AG10803 (cell line): ENCODE data around the gene VSIG10L2.
A peak's percentile ranks its signal among the peaks of the same experiment; 100 is the strongest.
"Not testable (repeated sequence)": the region's sequence is repeated elsewhere in the genome, so short reads cannot be mapped to it uniquely, and the experiment has no call there.

Experiments used
- DNase-seq: peaks from one replicate; pipeline ENCODE4 v3.0.0; 2010; ENCODE audit warnings: low read depth
- H3K4me3 ChIP-seq: 2 replicates; pipeline ENCODE4 v1.5.1; 2011; ENCODE audit warnings: mild to moderate bottlenecking, low read length, control low read depth
- CTCF ChIP-seq: conservative IDR thresholded peaks from 2 replicates; pipeline ENCODE4 v1.5.1; 2011; ENCODE audit warnings: mild to moderate bottlenecking, low read length, control low read depth, inconsistent platforms

The VSIG10L2 gene

GRCh38 chr11:125980436-125980835, 34.6 kb downstream of the VSIG10L2 start:
- DNase-seq = no peak
- H3K4me3 ChIP-seq = no peak overlapping the region
- TF ChIP-seq CTCF = no peak

GRCh38 chr11:125982348-125982730, 36.5 kb downstream of the VSIG10L2 start:
- no peak for TF ChIP-seq CTCF
- DNase-seq = no peak

GRCh38 chr11:125985956-125986355, 40.1 kb downstream of the VSIG10L2 start:
- not testable (repeated sequence) for DNase-seq, H3K4me3 ChIP-seq

More at GRCh38 chr11:125982348-125982730, 36.5 kb downstream of the VSIG10L2 start:
- no peak overlapping the region for H3K4me3 ChIP-seq

- DNase-seq = no peak
- TF ChIP-seq CTCF = no peak
Measured at GRCh38 chr11:125987066-125987641, 41.3 kb downstream of the VSIG10L2 start.

GRCh38 chr11:125990244-125990643, 44.4 kb downstream of the VSIG10L2 start:
- no peak for TF ChIP-seq CTCF
- H3K4me3 ChIP-seq = no peak overlapping the region
- peak; percentile 43 for DNase-seq

More at GRCh38 chr11:125987066-125987641, 41.3 kb downstream of the VSIG10L2 start:
- no peak overlapping the region for H3K4me3 ChIP-seq

- no peak for TF ChIP-seq CTCF
- no peak for DNase-seq
- no peak overlapping the region for H3K4me3 ChIP-seq
Measured at GRCh38 chr11:125992893-125993292, 47.0 kb downstream of the VSIG10L2 start.

GRCh38 chr11:125994509-125994908, 48.7 kb downstream of the VSIG10L2 start:
- DNase-seq = no peak
- no peak for TF ChIP-seq CTCF

GRCh38 chr11:125995313-125995712, 49.5 kb downstream of the VSIG10L2 start:
- no peak for TF ChIP-seq CTCF
- DNase-seq = no peak
- no peak overlapping the region for H3K4me3 ChIP-seq

More at GRCh38 chr11:125994509-125994908, 48.7 kb downstream of the VSIG10L2 start:
- H3K4me3 ChIP-seq = no peak overlapping the region
